NCI-H1092 (cell line): ENCODE results near the gene AKIRIN1.
"Not testable (repeated sequence)": the region's sequence is repeated elsewhere in the genome, so short reads cannot be mapped to it uniquely, and the experiment has no call there.

ENCODE experiments used
- DNase-seq: peaks from one replicate; lab custom pipeline; 2025; lab: John Stamatoyannopoulos, UW

The AKIRIN1 gene

GRCh38 chr1:38990738-38991637 is at the start of gene AKIRIN1:
Gene AKIRIN1, plus strand, starts transcription at chr1:38991276. Its CDS starts 105 bp downstream, at chr1:38991381.
- peak; percentile 96 for DNase-seq

GRCh38 chr1:38941527-38942019 is 49.5 kb upstream of the AKIRIN1 start, which contains the start of gene RHBDL2:
Gene RHBDL2, minus strand, starts transcription at chr1:38941830. Its CDS starts 22,618 bp downstream, at chr1:38919212.
- no peak for DNase-seq

GRCh38 chr1:38942664-38943428 is 48.2 kb upstream of the AKIRIN1 start:
- no peak for DNase-seq

GRCh38 chr1:38944547-38944946 is 46.5 kb upstream of the AKIRIN1 start:
- no peak for DNase-seq

GRCh38 chr1:38950553-38950952 is 40.5 kb upstream of the AKIRIN1 start:
- no peak for DNase-seq

- DNase-seq, result no peak
Observed at GRCh38 chr1:38953433-38953860, 37.6 kb upstream of the AKIRIN1 start.

- DNase-seq, result no peak
Observed at GRCh38 chr1:38958967-38959366, 32.1 kb upstream of the AKIRIN1 start.

GRCh38 chr1:38962113-38962512 is 29.0 kb upstream of the AKIRIN1 start:
- DNase-seq, result no peak

- DNase-seq, result no peak
Observed at GRCh38 chr1:38962560-38962959, 28.5 kb upstream of the AKIRIN1 start.

GRCh38 chr1:38964140-38964548 is 26.9 kb upstream of the AKIRIN1 start:
- no peak for DNase-seq

GRCh38 chr1:38973145-38973544 is 17.9 kb upstream of the AKIRIN1 start:
- not testable (repeated sequence) for DNase-seq

- DNase-seq, result no peak
Observed at GRCh38 chr1:38973659-38974437, 17.2 kb upstream of the AKIRIN1 start.

- not testable (repeated sequence) for DNase-seq
Observed at GRCh38 chr1:38977399-38978244, 13.5 kb upstream of the AKIRIN1 start.

GRCh38 chr1:38978245-38978542 is 12.9 kb upstream of the AKIRIN1 start:
- DNase-seq, result not testable (repeated sequence)

- not testable (repeated sequence) for DNase-seq
Observed at GRCh38 chr1:38979380-38979779, 11.7 kb upstream of the AKIRIN1 start.

- no peak for DNase-seq
Observed at GRCh38 chr1:38989979-38990378, 1.1 kb upstream of the AKIRIN1 start.

- no peak for DNase-seq
Observed at GRCh38 chr1:38990386-38990737, 714 bp upstream of the AKIRIN1 start.

GRCh38 chr1:38991638-38992411 is 749 bp downstream of the AKIRIN1 start:
- no peak for DNase-seq

- DNase-seq, result no peak
Observed at GRCh38 chr1:38992412-38993111, 1.5 kb downstream of the AKIRIN1 start.

GRCh38 chr1:38994196-38994595 is 3.1 kb downstream of the AKIRIN1 start:
- DNase-seq, result no peak
